IMR-90 (cell line): ENCODE results near the gene COLGALT1. TPM values are rescaled to one million over a fixed set of nuclear protein-coding genes. Genes with fewer than 3 reads are reported as not detected.
A peak's percentile ranks its signal among the peaks of the same experiment; 100 is the strongest.

Experiments used
- ATAC-seq: fragments of 200-7000 bp; cut with Tn5 transposase; 2 replicates; pipeline ENCODE4 v1.9.1; 2020; ENCODE audit warnings: low read depth, mild to moderate bottlenecking, moderate library complexity
- BruUV-seq: library from RNA; stranded (reverse); fragments of 400-500 nt; replicated peaks from 2 replicates; lab custom pipeline; 2021; lab: Mats Ljungman, UMichigan
- CTCF ChIA-PET: fragments of 300-600 bp; formaldehyde crosslinking; extraction: SDS; loops from one replicate; lab custom pipeline; 2021; ENCODE audit warnings: antibody characterized with exemption; lab: Yijun Ruan, JAX
- POLR2A ChIA-PET: fragments of 300-600 bp; sonication (Branson Sonifier 250); formaldehyde crosslinking; loops from one replicate; lab custom pipeline; 2022; ENCODE audit warnings: antibody characterized with exemption; ENCODE audit not compliant: unreplicated experiment; lab: Charles Lee
- DNase-seq: peaks from one replicate; pipeline ENCODE4 v3.0.0; 2013
- H2AFZ ChIP-seq: replicated peaks from 2 replicates; pipeline ENCODE3; 2013; ENCODE audit warnings: low read length, mild to moderate bottlenecking; ENCODE audit not compliant: poor library complexity
- H2AK5ac ChIP-seq: 2 replicates; pipeline ENCODE4 v1.6.1; 2013; ENCODE audit warnings: low read depth, low read length, inconsistent platforms
- H2AK9ac ChIP-seq: replicated peaks from 2 replicates; pipeline ENCODE3; 2013; ENCODE audit warnings: mild to moderate bottlenecking, low read depth, low read length, moderate library complexity; ENCODE audit not compliant: poor library complexity
- H2BK120ac ChIP-seq: 2 replicates; pipeline ENCODE4 v1.6.1; 2013; ENCODE audit warnings: low read depth, low read length, inconsistent platforms
- H2BK15ac ChIP-seq: 3 replicates; pipeline ENCODE4 v1.6.1; 2013; ENCODE audit warnings: low read depth, low read length, inconsistent platforms
- H2BK20ac ChIP-seq: 2 replicates; pipeline ENCODE4 v1.6.1; 2013; ENCODE audit warnings: low read depth, mild to moderate bottlenecking, inconsistent platforms, low read length, moderate library complexity
- H2BK5ac ChIP-seq: 2 replicates; pipeline ENCODE4 v1.6.1; 2013; ENCODE audit warnings: mild to moderate bottlenecking, low read depth, low read length, inconsistent platforms; ENCODE audit not compliant: poor library complexity, severe bottlenecking
- H3K14ac ChIP-seq: replicated peaks from 2 replicates; pipeline ENCODE4 v1.6.1; 2013; ENCODE audit warnings: low read depth, low read length, inconsistent platforms
- H3K18ac ChIP-seq: 2 replicates; pipeline ENCODE4 v1.6.1; 2013; ENCODE audit warnings: low read depth, low read length, control low read depth
- H3K23ac ChIP-seq: 2 replicates; pipeline ENCODE4 v1.6.1; 2013; ENCODE audit warnings: low read depth, low read length, inconsistent platforms
- H3K27ac ChIP-seq: 2 replicates; pipeline ENCODE4 v1.5.1; 2013; ENCODE audit warnings: mild to moderate bottlenecking, control low read depth, low read length; ENCODE audit not compliant: insufficient read depth
- H3K27me3 ChIP-seq: 2 replicates; pipeline ENCODE4 v1.6.1; 2013; ENCODE audit warnings: low read length; ENCODE audit not compliant: control insufficient read depth, insufficient read depth
- H3K36me3 ChIP-seq: 2 replicates; pipeline ENCODE4 v1.6.1; 2013; ENCODE audit warnings: low read length, mixed read lengths; ENCODE audit not compliant: control insufficient read depth, insufficient read depth
- H3K4ac ChIP-seq: 2 replicates; pipeline ENCODE4 v1.6.1; 2013; ENCODE audit warnings: low read depth, low read length, inconsistent platforms
- H3K4me1 ChIP-seq: 2 replicates; pipeline ENCODE4 v1.6.1; 2013; ENCODE audit warnings: low read length, mixed read lengths; ENCODE audit not compliant: control insufficient read depth, insufficient read depth
- H3K4me2 ChIP-seq: 2 replicates; pipeline ENCODE4 v1.6.1; 2013; ENCODE audit warnings: low read depth, mild to moderate bottlenecking, control low read depth, low read length, moderate library complexity
- H3K4me3 ChIP-seq: 2 replicates; pipeline ENCODE4 v1.5.1; 2013; ENCODE audit warnings: low read depth, mild to moderate bottlenecking, control low read depth, low read length, moderate library complexity; ENCODE audit not compliant: insufficient read depth
- H3K56ac ChIP-seq: 2 replicates; pipeline ENCODE4 v1.6.1; 2013; ENCODE audit warnings: low read length, inconsistent platforms; ENCODE audit not compliant: insufficient read depth; ENCODE audit errors: extremely low read depth
- H3K79me1 ChIP-seq, 2 experiments: 2 replicates each; pipeline ENCODE4 v1.6.1; 2013; ENCODE audit warnings: low read length in 2 of 2, inconsistent platforms in 1 of 2, low read depth in 1 of 2
- H3K9ac ChIP-seq: 2 replicates; pipeline ENCODE4 v1.6.1; 2013; ENCODE audit warnings: low read depth, low read length, control low read depth
- H3K9me1 ChIP-seq: 2 replicates; pipeline ENCODE4 v1.6.1; 2013; ENCODE audit warnings: low read length, inconsistent platforms; ENCODE audit not compliant: insufficient read depth
- H3K9me3 ChIP-seq: 2 replicates; pipeline ENCODE4 v1.6.1; 2013; ENCODE audit warnings: low read length; ENCODE audit not compliant: control insufficient read depth, insufficient read depth
- H4K20me1 ChIP-seq: 2 replicates; pipeline ENCODE4 v1.6.1; 2013; ENCODE audit warnings: low read length, inconsistent platforms; ENCODE audit not compliant: insufficient read depth
- H4K5ac ChIP-seq: 2 replicates; pipeline ENCODE4 v1.6.1; 2013; ENCODE audit warnings: mild to moderate bottlenecking, low read depth, low read length, control low read depth
- H4K8ac ChIP-seq, 2 experiments: 2 replicates each; pipeline ENCODE4 v1.6.1; 2013; ENCODE audit warnings: low read depth in 2 of 2, low read length in 2 of 2, control low read depth in 1 of 2, inconsistent platforms in 1 of 2
- H4K91ac ChIP-seq: 2 replicates; pipeline ENCODE4 v1.6.1; 2013; ENCODE audit warnings: low read depth, low read length, inconsistent platforms; ENCODE audit not compliant: insufficient read depth
- BHLHE40 ChIP-seq: fragments of 150-350 bp; IDR thresholded peaks from 2 replicates; pipeline ENCODE4 v1.6.1; 2016; ENCODE audit warnings: mild to moderate bottlenecking, low read depth, low read length
- CEBPB ChIP-seq: IDR thresholded peaks from 2 replicates; pipeline ENCODE4 v1.6.1; 2012; ENCODE audit warnings: low read depth, low read length, improper control_type of control experiment
- CHD1 ChIP-seq: IDR thresholded peaks from 2 replicates; pipeline ENCODE4 v1.6.1; 2012; ENCODE audit warnings: low read depth, low read length, improper control_type of control experiment
- CTCF ChIP-seq: conservative IDR thresholded peaks from 2 replicates; pipeline ENCODE4 v1.5.1; 2012; ENCODE audit warnings: mild to moderate bottlenecking, low read depth, low read length, improper control_type of control experiment
- ELK1 ChIP-seq: fragments of 150-350 bp; IDR thresholded peaks from 2 replicates; pipeline ENCODE4 v1.6.1; 2016; ENCODE audit warnings: low read depth, mild to moderate bottlenecking, low read length, moderate library complexity, borderline replicate concordance
- FOS ChIP-seq: fragments of 150-350 bp; IDR thresholded peaks from 2 replicates; pipeline ENCODE4 v1.6.1; 2016; ENCODE audit warnings: low read depth, low read length
- MAFK ChIP-seq: IDR thresholded peaks from 2 replicates; pipeline ENCODE4 v1.6.1; 2012; ENCODE audit warnings: low read depth, low read length, improper control_type of control experiment
- MAZ ChIP-seq: IDR thresholded peaks from 2 replicates; pipeline ENCODE4 v1.6.1; 2012; ENCODE audit warnings: low read depth, mild to moderate bottlenecking, low read length, improper control_type of control experiment, moderate library complexity, borderline replicate concordance
- MXI1 ChIP-seq: IDR thresholded peaks from 2 replicates; pipeline ENCODE4 v1.6.1; 2012; ENCODE audit warnings: low read depth, mild to moderate bottlenecking, low read length, moderate library complexity, borderline replicate concordance
- NFE2L2 ChIP-seq: fragments of 150-350 bp; IDR thresholded peaks from 2 replicates; pipeline ENCODE4 v1.6.1; 2016; ENCODE audit warnings: low read depth, mild to moderate bottlenecking, low read length
- POLR2A ChIP-seq: IDR thresholded peaks from 2 replicates; pipeline ENCODE4 v1.6.1; 2012; ENCODE audit warnings: mild to moderate bottlenecking, low read depth, low read length
- RAD21 ChIP-seq: IDR thresholded peaks from 2 replicates; pipeline ENCODE4 v1.6.1; 2012; ENCODE audit warnings: low read length, improper control_type of control experiment
- RCOR1 ChIP-seq: IDR thresholded peaks from 2 replicates; pipeline ENCODE4 v1.6.1; 2012; ENCODE audit warnings: mild to moderate bottlenecking, low read length, improper control_type of control experiment; ENCODE audit not compliant: insufficient replicate concordance
- RFX5 ChIP-seq: IDR thresholded peaks from 2 replicates; pipeline ENCODE4 v1.8.0; 2012; ENCODE audit warnings: low read depth, mild to moderate bottlenecking, low read length, moderate library complexity
- SMC3 ChIP-seq: fragments of 150-350 bp; IDR thresholded peaks from 2 replicates; pipeline ENCODE4 v1.6.1; 2016; ENCODE audit warnings: low read depth, mild to moderate bottlenecking, antibody characterized with exemption, low read length, moderate library complexity
- USF2 ChIP-seq: fragments of 150-350 bp; IDR thresholded peaks from 2 replicates; pipeline ENCODE4 v1.6.1; 2017; ENCODE audit warnings: mild to moderate bottlenecking, antibody characterized with exemption, low read length, low read depth
- WGBS, 2 experiments: methylation state at CpG; one replicate each; pipeline versions ENCODE4 v1.1.5 to v1.1.7; 2013; ENCODE audit warnings: missing lambda C conversion rate in 2 of 2; ENCODE audit not compliant: insufficient read length in 1 of 2; ENCODE audit errors: extremely low coverage in 2 of 2; 5-methylcytosine and 5-hydroxymethylcytosine counted together
- dilution Hi-C: fragments of 300-500 bp; cut with HindIII; formaldehyde crosslinking; loops from one replicate; pipeline ENCODE4 v1.14.3; 2018; ENCODE audit warnings: low sequenced_read_pairs; ENCODE audit not compliant: unreplicated experiment
- in situ Hi-C: fragments of 300-500 bp; cut with MboI; formaldehyde crosslinking; loops from 3 replicates; pipeline ENCODE4 v1.14.3; 2019; ENCODE audit warnings: low sequenced_read_pairs, inconsistent platforms, mixed read lengths
- intact Hi-C: fragments of 100-400 bp; cut with micrococcal nuclease; formaldehyde crosslinking; loops from 2 replicates; pipeline ENCODE4 v1.10.0; 2022
- polyA plus RNA-seq, 3 experiments: library from polyadenylated mRNA; depleted of rRNA; stranded (reverse); fragments of >200 nt; gene quantifications; 2 replicates each; pipeline ENCODE4 v1.2.3, GENCODE V29; 2012; ENCODE audit warnings: low replicate concordance in 1 of 3
- total RNA-seq: library from RNA; depleted of rRNA; stranded (reverse); fragments of >200 nt; gene quantifications from 2 replicates; pipeline ENCODE4 v1.2.3, GENCODE V29; 2012

COLGALT1 gene
- total and polyA plus RNA-seq, 2 of the 4 experiments (the other 2 are of a cell fraction): 77.1 to 117 TPM

GRCh38 chr19:17540174-17540573 lies 15.3 kb upstream of the COLGALT1 start:
- ATAC-seq: no peak
- dilution Hi-C loops: no loop called here
- BruUV-seq: no TSS peak
- in situ Hi-C loops: no loop called here
- Histone ChIP-seq H3K4me1 (peaks cover 5% of the 10 kb centered on the region; the same call in 1 of the 2 replicates), H2AFZ (peak overlapping the region; percentile 51), H2BK20ac (no peak overlapping the region), H2BK120ac (no peak overlapping the region), H4K8ac (no peak overlapping the region), H3K9ac (no peak overlapping the region), H3K18ac (no peak overlapping the region), H3K14ac (no peak overlapping the region), H2AK9ac (no peak overlapping the region), H2BK15ac (no peak overlapping the region), H3K9me3 (peaks cover 5% of the 10 kb centered on the region; the same call in 1 of the 2 replicates), H3K27me3 (peaks cover 2% of the 10 kb centered on the region; the same call in 1 of the 2 replicates), H4K5ac (no peak overlapping the region), H3K4me3 (no peak overlapping the region), H3K9me1 (0 out of 2 replicates have a peak, but pooled peaks cover 4% of the 10 kb centered on the region), H3K23ac (no peak overlapping the region), H3K4ac (no peak overlapping the region), H2BK5ac (no peak overlapping the region), H3K27ac (no peak overlapping the region), H3K56ac (no peak overlapping the region), H4K91ac (no peak overlapping the region), H4K20me1 (no peaks in the 10 kb centered on the region; the same call in 1 of the 2 replicates), H3K79me1 (no peaks in the 10 kb centered on the region), H3K4me2 (no peak overlapping the region), H3K36me3 (no peaks in the 10 kb centered on the region), H2AK5ac (peak overlapping the region; percentile 3; the same call in 1 of the 2 replicates)
- ChIA-PET POLR2A (no interaction called here), CTCF (interaction anchor here (0.7 to 1.3 kb wide), 2 partner anchors 33 to 1325 kb away, joined by 3 to 6 read pairs; no protein-coding TSS in a partner anchor)
- intact Hi-C loops: no loop called here
- DNase-seq: no peak
- WGBS, 2 experiments: 76% methylated on average over 13 of the region's 30 CpGs; no CpG with 5 or more reads in 1 of the 2 experiments
- TF ChIP-seq ELK1 (no peak), MXI1 (no peak), CEBPB (no peak), RFX5 (no peak), BHLHE40 (no peak), CTCF (no peak), POLR2A (no peak), RCOR1 (no peak), MAZ (no peak), SMC3 (no peak), FOS (no peak), MAFK (no peak), CHD1 (no peak), NFE2L2 (no peak), USF2 (no peak), RAD21 (no peak)
